ENCODE measurements around the gene UMODL1. TPM values are rescaled to one million over a fixed set of nuclear protein-coding genes. Genes with fewer than 3 reads are reported as not detected.

UMODL1 gene
- total and polyA plus RNA-seq, 8 donors, result under 0.01 TPM; not detected in 7

GRCh38 chr21:42123219-42123908 is 52.2 kb downstream of the UMODL1 start:
- Histone ChIP-seq H3K27me3 (peaks cover 0 to 88% (median 18%) of the 10 kb centered on the region in 3 donors), H3K4me3 (no peak overlapping the region), H3K4me1 (peaks cover 0 to 13% (median 9%) of the 10 kb centered on the region in 4 donors), H3K27ac (no peak overlapping the region), H3K36me3 (no peaks in the 10 kb centered on the region), H3K9me3 (no peaks in the 10 kb centered on the region)
- WGBS, 5 donors, result 84 to 88% (median 84%) methylated on average over 14 of the region's 14 CpGs
- DNase-seq, result no peak
- intact Hi-C loops (cut with DNase I; ENCODE audit: low total_unique reads), result no loop called here
- TF ChIP-seq POLR2A (IDR thresholded peaks at IDR 0.05), result no peak
- TF ChIP-seq EP300 (IDR thresholded peaks at IDR 0.05), result no peak
- TF ChIP-seq CTCF (IDR thresholded peaks at IDR 0.05), result no peak
- no peak for TF ChIP-seq POLR2AphosphoS5 (IDR thresholded peaks at IDR 0.05)

GRCh38 chr21:42124081-42124480 is 53.0 kb downstream of the UMODL1 start:
- Histone ChIP-seq H3K27me3 (peaks cover 0 to 80% (median 11%) of the 10 kb centered on the region in 3 donors), H3K36me3 (no peaks in the 10 kb centered on the region), H3K4me3 (no peak overlapping the region), H3K9me3 (no peaks in the 10 kb centered on the region), H3K27ac (no peak overlapping the region), H3K4me1 (peaks cover 0 to 13% (median 9%) of the 10 kb centered on the region in 4 donors)
- intact Hi-C loops (cut with DNase I; ENCODE audit: low total_unique reads), result no loop called here
- 90 to 93% (median 91%) methylated on average over 12 to 13 of the region's 13 CpGs for WGBS, 5 donors
- TF ChIP-seq CTCF (IDR thresholded peaks at IDR 0.05), result no peak
- no peak for TF ChIP-seq POLR2AphosphoS5 (IDR thresholded peaks at IDR 0.05)
- TF ChIP-seq EP300 (IDR thresholded peaks at IDR 0.05), result no peak
- no peak for TF ChIP-seq POLR2A (IDR thresholded peaks at IDR 0.05)
- no peak for DNase-seq

GRCh38 chr21:42124826-42125570 is 53.9 kb downstream of the UMODL1 start:
- TF ChIP-seq CTCF (IDR thresholded peaks at IDR 0.05) (no peak), POLR2AphosphoS5 (IDR thresholded peaks at IDR 0.05) (no peak), POLR2A (IDR thresholded peaks at IDR 0.05) (no peak), EP300 (IDR thresholded peaks at IDR 0.05) (no peak)
- Histone ChIP-seq H3K36me3 (no peaks in the 10 kb centered on the region), H3K9me3 (no peaks in the 10 kb centered on the region), H3K4me3 (no peak overlapping the region), H3K27ac (no peak overlapping the region), H3K27me3 (peaks cover 0 to 74% (median 7%) of the 10 kb centered on the region in 3 donors), H3K4me1 (peaks cover 0 to 13% (median 9%) of the 10 kb centered on the region in 4 donors)
- intact Hi-C loops (cut with DNase I; ENCODE audit: low total_unique reads), result no loop called here
- 70 to 82% (median 81%) methylated on average over 12 to 19 of the region's 19 CpGs for WGBS, 5 donors
- DNase-seq, result no peak

GRCh38 chr21:42125571-42126544 is 54.7 kb downstream of the UMODL1 start:
- Histone ChIP-seq H3K4me3 (no peak overlapping the region), H3K36me3 (no peaks in the 10 kb centered on the region), H3K27ac (no peak overlapping the region), H3K4me1 (peaks cover 0 to 13% (median 7%) of the 10 kb centered on the region in 4 donors), H3K9me3 (no peaks in the 10 kb centered on the region), H3K27me3 (peaks cover 0 to 68% (median 7%) of the 10 kb centered on the region in 3 donors)
- WGBS, 5 donors, result 63 to 79% (median 66%) methylated on average over 19 to 29 of the region's 29 CpGs
- intact Hi-C loops (cut with DNase I; ENCODE audit: low total_unique reads), result no loop called here
- no peak for TF ChIP-seq CTCF (IDR thresholded peaks at IDR 0.05)
- no peak for TF ChIP-seq POLR2A (IDR thresholded peaks at IDR 0.05)
- peak in 1 of 2 donors; percentile 50 for DNase-seq

Measured in stomach (tissue), 9 donors.